ENCODE measurements around the gene FADS6. TPM values are rescaled to one million over a fixed set of nuclear protein-coding genes. Genes with fewer than 3 reads are reported as not detected.

The FADS6 gene
- polyA plus RNA-seq, 1 donor (not counting 4 experiments of a cell fraction or from before 2014, with no cell fraction given): 0.07 TPM

DNA sequence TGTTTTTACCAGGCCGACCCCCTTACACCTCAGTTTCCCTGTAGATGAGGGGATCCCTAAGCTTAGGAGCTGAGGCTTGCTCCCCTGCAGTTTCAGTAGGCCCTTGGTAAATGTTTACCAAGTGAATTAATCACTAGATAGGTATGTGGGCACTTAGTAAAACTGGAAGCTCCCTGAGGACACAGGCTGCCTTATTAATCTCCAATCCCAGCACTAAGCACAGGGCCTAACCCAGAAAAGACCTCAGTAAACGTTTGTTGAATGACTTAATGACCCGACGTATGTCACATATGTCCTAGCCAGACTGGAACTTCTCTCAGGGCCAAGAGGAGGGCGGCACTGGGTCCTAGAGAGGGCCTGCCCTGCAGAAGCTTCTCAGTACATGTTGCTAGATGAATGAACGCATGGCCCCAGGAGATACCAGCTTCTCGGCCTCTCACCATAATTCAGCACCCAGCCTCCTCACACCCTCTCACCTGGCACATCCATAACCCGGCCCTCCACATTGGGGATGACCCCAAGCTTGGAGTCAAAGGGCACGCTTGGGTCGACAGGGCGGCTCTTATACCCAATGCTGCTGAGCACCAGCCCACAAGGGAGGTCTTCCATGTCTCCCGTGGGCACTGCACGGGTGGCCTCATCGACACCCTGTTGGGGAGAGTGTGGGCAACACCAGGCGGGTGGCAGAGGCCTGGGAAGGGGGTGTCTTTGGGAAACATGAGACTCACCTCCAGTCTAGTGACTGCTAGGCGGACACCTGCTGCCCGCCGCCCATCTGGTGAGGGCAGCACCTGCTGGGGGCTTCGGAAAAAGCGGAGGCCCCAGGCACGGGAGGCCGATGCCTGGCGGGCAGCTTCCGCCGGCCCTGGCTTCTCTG lies 29.8 kb downstream of the FADS6 start:
- FAIRE-seq: no peak
- H3K9ac ChIP-seq (ENCODE audit: control insufficient read depth, extremely low read depth, insufficient read depth, low read length): no peak overlapping the region
- dilution Hi-C loops (cut with MboI; ENCODE audit: extremely low pct_ligation_motif_present, low sequenced_read_pairs): no loop called here
- H3K9me3 ChIP-seq (ENCODE audit: control insufficient read depth, low read depth, low read length): no peaks in the 10 kb centered on the region
- H3K4me2 ChIP-seq (ENCODE audit: control insufficient read depth, extremely low read depth, insufficient read depth, low read depth, low read length): no peak overlapping the region
- peaks cover 37% of the 10 kb centered on the region for H3K27me3 ChIP-seq (ENCODE audit: control insufficient read depth, extremely low read depth, insufficient read depth, low read length)
- H3K79me2 ChIP-seq (ENCODE audit: control insufficient read depth, insufficient read depth, low read length): no peaks in the 10 kb centered on the region
- peaks cover 0 to 2% of the 10 kb centered on the region in 2 experiments for H3K36me3 ChIP-seq (ENCODE audit: control insufficient read depth in 2 of 2, extremely low read depth in 1 of 2, insufficient read depth in 2 of 2, low read length in 2 of 2)
- H3K4me1 ChIP-seq (ENCODE audit: control insufficient read depth, extremely low read depth, insufficient read depth, low read length): peaks cover 5% of the 10 kb centered on the region
- peaks cover 5% of the 10 kb centered on the region for H4K20me1 ChIP-seq (ENCODE audit: control insufficient read depth, extremely low read depth, insufficient read depth, low read length)
- no peak for TF ChIP-seq EZH2 (IDR thresholded peaks at IDR 0.05; ENCODE audit: low read length)
- TF ChIP-seq, protein P1, sequence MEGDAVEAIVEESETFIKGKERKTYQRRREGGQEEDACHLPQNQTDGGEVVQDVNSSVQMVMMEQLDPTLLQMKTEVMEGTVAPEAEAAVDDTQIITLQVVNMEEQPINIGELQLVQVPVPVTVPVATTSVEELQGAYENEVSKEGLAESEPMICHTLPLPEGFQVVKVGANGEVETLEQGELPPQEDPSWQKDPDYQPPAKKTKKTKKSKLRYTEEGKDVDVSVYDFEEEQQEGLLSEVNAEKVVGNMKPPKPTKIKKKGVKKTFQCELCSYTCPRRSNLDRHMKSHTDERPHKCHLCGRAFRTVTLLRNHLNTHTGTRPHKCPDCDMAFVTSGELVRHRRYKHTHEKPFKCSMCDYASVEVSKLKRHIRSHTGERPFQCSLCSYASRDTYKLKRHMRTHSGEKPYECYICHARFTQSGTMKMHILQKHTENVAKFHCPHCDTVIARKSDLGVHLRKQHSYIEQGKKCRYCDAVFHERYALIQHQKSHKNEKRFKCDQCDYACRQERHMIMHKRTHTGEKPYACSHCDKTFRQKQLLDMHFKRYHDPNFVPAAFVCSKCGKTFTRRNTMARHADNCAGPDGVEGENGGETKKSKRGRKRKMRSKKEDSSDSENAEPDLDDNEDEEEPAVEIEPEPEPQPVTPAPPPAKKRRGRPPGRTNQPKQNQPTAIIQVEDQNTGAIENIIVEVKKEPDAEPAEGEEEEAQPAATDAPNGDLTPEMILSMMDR (optimal IDR thresholded peaks at IDR 0.05 in 1 of 3, IDR thresholded peaks at IDR 0.05 in 1 of 3, conservative IDR thresholded peaks at IDR 0.05 in 1 of 3; ENCODE audit: extremely low read depth in 1 of 3, insufficient read depth in 2 of 3, low read length in 3 of 3): no peak
- no peak for DNase-seq (ENCODE audit: low read depth, low spot score)
- no peak overlapping the region for H2AFZ ChIP-seq (ENCODE audit: control insufficient read depth, low read length)
- no peak overlapping the region for H3K4me3 ChIP-seq (ENCODE audit: control insufficient read depth in 2 of 3, extremely low read depth in 1 of 3, insufficient read depth in 2 of 3, low read depth in 1 of 3, low read length in 3 of 3)
- H3K27ac ChIP-seq (ENCODE audit: control insufficient read depth, insufficient read depth, low read length): no peak overlapping the region
- H3K9me1 ChIP-seq (ENCODE audit: control insufficient read depth, extremely low read depth, insufficient read depth, low read length): no peaks in the 10 kb centered on the region

DNA sequence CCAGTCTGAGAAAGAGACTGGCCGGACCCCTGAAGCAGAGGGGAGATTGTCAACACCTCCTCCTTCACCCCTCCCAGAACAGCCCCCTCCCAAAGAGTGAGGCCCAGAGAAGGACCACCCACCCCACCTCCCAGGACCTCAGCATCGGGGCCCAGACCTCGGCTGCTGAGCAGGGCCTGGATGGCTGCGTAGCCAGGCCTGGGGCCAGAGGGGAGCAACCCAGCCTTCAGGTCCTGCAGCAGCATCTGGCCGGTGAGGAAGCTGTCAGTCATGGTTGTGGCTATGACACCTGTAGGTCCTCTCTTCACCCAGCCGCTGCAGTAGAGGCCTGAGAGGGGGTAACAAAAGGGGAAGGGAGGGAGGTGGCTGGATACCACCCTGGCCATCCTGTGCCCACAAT lies 30.5 kb downstream of the FADS6 start:
- dilution Hi-C loops (cut with MboI; ENCODE audit: extremely low pct_ligation_motif_present, low sequenced_read_pairs): no loop called here

More for the DNA sequence above, 30.5 kb downstream of the FADS6 start:
- TF ChIP-seq, protein P1 (optimal IDR thresholded peaks at IDR 0.05 in 1 of 3, IDR thresholded peaks at IDR 0.05 in 1 of 3, conservative IDR thresholded peaks at IDR 0.05 in 1 of 3; ENCODE audit: extremely low read depth in 1 of 3, insufficient read depth in 2 of 3, low read length in 3 of 3): no peak
- no peak for TF ChIP-seq EZH2 (IDR thresholded peaks at IDR 0.05; ENCODE audit: low read length)
- FAIRE-seq (no peak), DNase-seq (ENCODE audit: low read depth, low spot score) (no peak)
- H3K9me3 ChIP-seq (ENCODE audit: control insufficient read depth, low read depth, low read length): no peaks in the 10 kb centered on the region
- H3K9me1 ChIP-seq (ENCODE audit: control insufficient read depth, extremely low read depth, insufficient read depth, low read length): no peaks in the 10 kb centered on the region
- H3K9ac ChIP-seq (ENCODE audit: control insufficient read depth, extremely low read depth, insufficient read depth, low read length): no peak overlapping the region
- H3K4me3 ChIP-seq (ENCODE audit: control insufficient read depth in 2 of 3, extremely low read depth in 1 of 3, insufficient read depth in 2 of 3, low read depth in 1 of 3, low read length in 3 of 3): no peak overlapping the region
- H4K20me1 ChIP-seq (ENCODE audit: control insufficient read depth, extremely low read depth, insufficient read depth, low read length): peaks cover 5% of the 10 kb centered on the region
- H3K4me1 ChIP-seq (ENCODE audit: control insufficient read depth, extremely low read depth, insufficient read depth, low read length): peaks cover 5% of the 10 kb centered on the region
- H3K36me3 ChIP-seq (ENCODE audit: control insufficient read depth in 2 of 2, extremely low read depth in 1 of 2, insufficient read depth in 2 of 2, low read length in 2 of 2): peaks cover 0 to 2% of the 10 kb centered on the region in 2 experiments
- H2AFZ ChIP-seq (ENCODE audit: control insufficient read depth, low read length): no peak overlapping the region
- no peaks in the 10 kb centered on the region for H3K79me2 ChIP-seq (ENCODE audit: control insufficient read depth, insufficient read depth, low read length)
- no peak overlapping the region for H3K4me2 ChIP-seq (ENCODE audit: control insufficient read depth, extremely low read depth, insufficient read depth, low read depth, low read length)
- peaks cover 41% of the 10 kb centered on the region for H3K27me3 ChIP-seq (ENCODE audit: control insufficient read depth, extremely low read depth, insufficient read depth, low read length)
- H3K27ac ChIP-seq (ENCODE audit: control insufficient read depth, insufficient read depth, low read length): no peak overlapping the region

All from keratinocyte (primary cell).